Caco-2 (cell line): ENCODE results near the gene SNX30. TPM values are rescaled to one million over a fixed set of nuclear protein-coding genes. Genes with fewer than 3 reads are reported as not detected.

Source experiments
- BruUV-seq: library from RNA; stranded (reverse); fragments of 400-500 nt; replicated peaks from 2 replicates; lab custom pipeline; 2021; lab: Mats Ljungman, UMichigan
- CTCF ChIA-PET: fragments of 300-600 bp; sonication (Branson Sonifier 250); formaldehyde crosslinking; loops from one replicate; lab custom pipeline; 2022; ENCODE audit warnings: antibody characterized with exemption; lab: Charles Lee
- POLR2A ChIA-PET: fragments of 300-600 bp; sonication (Branson Sonifier 250); formaldehyde crosslinking; loops from one replicate; lab custom pipeline; 2022; ENCODE audit warnings: antibody characterized with exemption; lab: Charles Lee
- DNase-seq, 2 experiments: peaks; one replicate each; pipeline versions ENCODE4 v3.0.0 to v3.0.0-alpha.2; 2020 to 2022
- H3K27me3 ChIP-seq: replicated peaks from 2 replicates; pipeline ENCODE4 v1.6.0; 2011; ENCODE audit warnings: low read length; ENCODE audit not compliant: control insufficient read depth, insufficient read depth
- H3K36me3 ChIP-seq: 2 replicates; pipeline ENCODE4 v1.5.1; 2011; ENCODE audit warnings: low read length; ENCODE audit not compliant: control insufficient read depth, insufficient read depth
- H3K4me1 ChIP-seq: fragments of 250-450 bp; sonication (Bioruptor Pico); 2 replicates; pipeline ENCODE4 v1.5.1; 2020; ENCODE audit warnings: mild to moderate bottlenecking
- H3K4me3 ChIP-seq: 2 replicates; pipeline ENCODE4 v1.5.1; 2011; ENCODE audit warnings: low read depth, mild to moderate bottlenecking, control low read depth, low read length
- H3K9me3 ChIP-seq: fragments of 250-450 bp; sonication (Bioruptor Pico); 2 replicates; pipeline ENCODE4 v1.5.1; 2020; ENCODE audit warnings: mild to moderate bottlenecking, moderate library complexity
- H3K27ac Mint-ChIP-seq: one replicate; pipeline ENCODE4 v1.8.0; 2022; ENCODE audit warnings: mixed read lengths; ENCODE audit not compliant: unreplicated experiment
- H3K27me3 Mint-ChIP-seq: one replicate; pipeline ENCODE4 v1.8.0; 2022; ENCODE audit warnings: mixed read lengths; ENCODE audit not compliant: insufficient read depth, unreplicated experiment
- H3K36me3 Mint-ChIP-seq: one replicate; pipeline ENCODE4 v1.8.0; 2022; ENCODE audit warnings: mild to moderate bottlenecking, mixed read lengths; ENCODE audit not compliant: insufficient read depth, unreplicated experiment
- H3K4me1 Mint-ChIP-seq: one replicate; pipeline ENCODE4 v1.8.0; 2022; ENCODE audit warnings: low read depth, mixed read lengths; ENCODE audit not compliant: unreplicated experiment
- H3K4me3 Mint-ChIP-seq: one replicate; pipeline ENCODE4 v1.8.0; 2022; ENCODE audit warnings: mild to moderate bottlenecking, moderate library complexity, mixed read lengths; ENCODE audit not compliant: unreplicated experiment
- H3K9me3 Mint-ChIP-seq: one replicate; pipeline ENCODE4 v1.8.0; 2022; ENCODE audit warnings: mixed read lengths; ENCODE audit not compliant: unreplicated experiment
- intact Hi-C: fragments of 100-400 bp; cut with micrococcal nuclease; formaldehyde crosslinking; loops from one replicate; pipeline ENCODE4 v1.10.0; 2022; ENCODE audit not compliant: unreplicated experiment
- total RNA-seq: library from RNA; stranded (reverse); gene quantifications from 2 replicates; pipeline ENCODE4 v1.2.3, GENCODE V29; 2022
- TF ChIP-seq, protein P1 (sequence below), 2 experiments: fragments of 200-600 bp in 1 of 2; IDR thresholded peaks; 1 replicate in 1 of 2; 2 replicates in 1 of 2; pipeline versions ENCODE4 v1.5.1 to v1.8.0; 2011 to 2022; ENCODE audit warnings: antibody characterized with exemption in 1 of 2, control low read depth in 1 of 2, inconsistent platforms in 1 of 2, low read depth in 1 of 2, low read length in 1 of 2, mild to moderate bottlenecking in 1 of 2, moderate library complexity in 1 of 2; ENCODE audit not compliant: insufficient read depth in 1 of 2, severe bottlenecking in 1 of 2, unreplicated experiment in 1 of 2

Gene SNX30
- total RNA-seq, 1 experiment from 2014 or later, result 21.8 TPM

DNA sequence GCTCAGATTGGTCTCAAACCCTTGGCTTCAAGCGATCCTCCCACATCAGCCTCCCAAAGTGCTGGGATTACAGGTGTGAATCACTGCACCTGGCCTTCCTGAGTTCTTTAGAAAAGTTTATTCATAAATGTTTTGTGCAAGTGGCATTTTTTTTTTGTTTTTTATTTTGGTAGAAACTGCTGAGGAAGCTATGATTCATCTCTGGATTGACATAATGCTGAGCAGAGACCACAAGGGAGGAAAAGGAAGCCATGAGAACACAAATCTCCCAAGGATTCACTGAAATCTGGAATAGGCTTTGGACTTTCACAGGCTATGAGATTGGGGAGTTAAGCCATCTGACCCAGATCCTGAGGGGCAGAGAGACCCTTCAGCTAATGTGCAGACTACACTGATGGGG is 143.5 kb downstream of the SNX30 start:
- no peak for DNase-seq
- no peaks in the 10 kb centered on the region for H3K9me3 Mint-ChIP-seq
- H3K4me3 Mint-ChIP-seq, result no peak overlapping the region
- ChIA-PET POLR2A (no interaction called here), CTCF (no interaction called here)
- H3K27me3 Mint-ChIP-seq, result peaks cover 5% of the 10 kb centered on the region
- no peaks in the 10 kb centered on the region for H3K36me3 Mint-ChIP-seq
- Histone ChIP-seq H3K27me3 (no peaks in the 10 kb centered on the region), H3K36me3 (no peaks in the 10 kb centered on the region), H3K9me3 (no peaks in the 10 kb centered on the region), H3K4me1 (no peaks in the 10 kb centered on the region), H3K4me3 (no peak overlapping the region)
- H3K27ac Mint-ChIP-seq, result no peak overlapping the region
- no TSS peak for BruUV-seq
- no peaks in the 10 kb centered on the region for H3K4me1 Mint-ChIP-seq
- TF ChIP-seq, protein P1, sequence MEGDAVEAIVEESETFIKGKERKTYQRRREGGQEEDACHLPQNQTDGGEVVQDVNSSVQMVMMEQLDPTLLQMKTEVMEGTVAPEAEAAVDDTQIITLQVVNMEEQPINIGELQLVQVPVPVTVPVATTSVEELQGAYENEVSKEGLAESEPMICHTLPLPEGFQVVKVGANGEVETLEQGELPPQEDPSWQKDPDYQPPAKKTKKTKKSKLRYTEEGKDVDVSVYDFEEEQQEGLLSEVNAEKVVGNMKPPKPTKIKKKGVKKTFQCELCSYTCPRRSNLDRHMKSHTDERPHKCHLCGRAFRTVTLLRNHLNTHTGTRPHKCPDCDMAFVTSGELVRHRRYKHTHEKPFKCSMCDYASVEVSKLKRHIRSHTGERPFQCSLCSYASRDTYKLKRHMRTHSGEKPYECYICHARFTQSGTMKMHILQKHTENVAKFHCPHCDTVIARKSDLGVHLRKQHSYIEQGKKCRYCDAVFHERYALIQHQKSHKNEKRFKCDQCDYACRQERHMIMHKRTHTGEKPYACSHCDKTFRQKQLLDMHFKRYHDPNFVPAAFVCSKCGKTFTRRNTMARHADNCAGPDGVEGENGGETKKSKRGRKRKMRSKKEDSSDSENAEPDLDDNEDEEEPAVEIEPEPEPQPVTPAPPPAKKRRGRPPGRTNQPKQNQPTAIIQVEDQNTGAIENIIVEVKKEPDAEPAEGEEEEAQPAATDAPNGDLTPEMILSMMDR (IDR thresholded peaks at IDR 0.05; ENCODE audit: insufficient read depth in 1 of 2, low read depth in 1 of 2, low read length in 1 of 2, severe bottlenecking in 1 of 2, unreplicated experiment in 1 of 2), result no peak
- intact Hi-C loops, result no loop called here

DNA sequence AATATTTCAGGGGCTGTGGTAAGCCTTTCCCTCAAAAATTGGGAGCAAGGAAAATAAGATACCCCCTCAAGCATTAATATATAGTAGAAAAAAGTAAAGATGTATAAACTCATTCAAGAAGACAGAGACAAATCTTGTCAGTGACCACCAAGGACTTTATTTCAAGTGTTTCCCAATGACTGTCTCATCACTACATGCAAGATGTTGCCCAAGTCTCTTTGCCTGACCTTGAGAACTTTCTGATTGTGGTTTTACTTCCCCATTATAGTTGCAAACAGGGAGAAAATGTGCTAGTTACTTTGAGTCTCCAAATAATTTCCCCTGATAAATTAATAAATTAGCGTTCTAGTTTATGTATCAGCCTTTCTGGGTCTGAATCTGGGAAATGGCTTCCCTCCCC is 144.1 kb downstream of the SNX30 start:
- CTCF ChIA-PET, result no interaction called here
- Histone ChIP-seq H3K36me3 (no peaks in the 10 kb centered on the region), H3K27me3 (no peaks in the 10 kb centered on the region), H3K4me3 (no peak overlapping the region), H3K4me1 (no peaks in the 10 kb centered on the region), H3K9me3 (no peaks in the 10 kb centered on the region)
- BruUV-seq, result no TSS peak
- intact Hi-C loops, result no loop called here
- Mint-ChIP-seq H3K9me3 (no peaks in the 10 kb centered on the region), H3K4me3 (no peak overlapping the region), H3K4me1 (no peaks in the 10 kb centered on the region), H3K27me3 (peaks cover 5% of the 10 kb centered on the region), H3K36me3 (no peaks in the 10 kb centered on the region), H3K27ac (no peak overlapping the region)
- POLR2A ChIA-PET, result no interaction called here
- DNase-seq, result no peak
- TF ChIP-seq, protein P1 (IDR thresholded peaks at IDR 0.05; ENCODE audit: insufficient read depth in 1 of 2, low read depth in 1 of 2, low read length in 1 of 2, severe bottlenecking in 1 of 2, unreplicated experiment in 1 of 2), result no peak

DNA sequence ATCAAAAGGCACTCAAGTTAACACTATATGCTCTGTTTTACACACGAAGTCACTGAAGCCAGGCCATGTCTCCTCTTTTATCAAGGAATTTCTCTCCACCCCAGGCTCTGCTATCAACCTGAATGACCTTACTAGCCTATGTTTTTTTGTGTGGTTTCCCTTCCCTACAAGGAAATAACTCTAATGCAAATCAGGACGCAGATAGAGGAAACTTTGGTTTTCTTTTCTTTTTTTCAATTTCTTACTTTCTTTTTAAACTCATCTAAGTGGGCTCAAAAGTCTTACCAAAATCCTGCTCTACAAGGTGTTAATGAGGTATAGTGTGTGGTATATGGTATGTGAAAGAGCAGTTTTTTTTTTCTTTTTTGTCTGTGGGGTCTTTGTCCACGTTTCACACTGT is 145.6 kb downstream of the SNX30 start:
- no peaks in the 10 kb centered on the region for H3K4me1 Mint-ChIP-seq
- no peak for DNase-seq
- no peaks in the 10 kb centered on the region for H3K27me3 ChIP-seq
- H3K4me3 Mint-ChIP-seq, result no peak overlapping the region
- no peaks in the 10 kb centered on the region for H3K9me3 Mint-ChIP-seq
- no peaks in the 10 kb centered on the region for H3K36me3 ChIP-seq
- peaks cover 5% of the 10 kb centered on the region for H3K27me3 Mint-ChIP-seq
- no TSS peak for BruUV-seq
- H3K27ac Mint-ChIP-seq, result no peak overlapping the region
- ChIA-PET POLR2A (no interaction called here), CTCF (no interaction called here)
- H3K9me3 ChIP-seq, result no peaks in the 10 kb centered on the region
- H3K4me1 ChIP-seq, result no peaks in the 10 kb centered on the region
- H3K36me3 Mint-ChIP-seq, result no peaks in the 10 kb centered on the region
- intact Hi-C loops, result no loop called here
- no peak overlapping the region for H3K4me3 ChIP-seq
- TF ChIP-seq, protein P1 (IDR thresholded peaks at IDR 0.05; ENCODE audit: insufficient read depth in 1 of 2, low read depth in 1 of 2, low read length in 1 of 2, severe bottlenecking in 1 of 2, unreplicated experiment in 1 of 2), result no peak
